GM23338 (cell line): ENCODE data around the gene MS4A4A. TPM values are rescaled to one million over a fixed set of nuclear protein-coding genes. Genes with fewer than 3 reads are reported as not detected.

Experiments used
- ATAC-seq: fragments of 200-7000 bp; cut with Tn5 transposase; 3 replicates; pipeline ENCODE4 v1.9.1; 2020
- DNase-seq: peaks from one replicate; pipeline ENCODE4 v3.0.0-alpha.2; 2015; ENCODE audit warnings: low spot score
- H2AFZ ChIP-seq: fragments of 200-600 bp; sonication (generic); 2 replicates; pipeline ENCODE4 v1.8.0; 2016; ENCODE audit warnings: antibody characterized with exemption, mild to moderate bottlenecking, moderate library complexity
- H3F3A ChIP-seq: fragments of 200-600 bp; sonication (generic); replicated peaks from 2 replicates; pipeline ENCODE4 v1.8.0; 2017; ENCODE audit warnings: antibody characterized with exemption, mixed run types, low read depth
- H3K27ac ChIP-seq: fragments of 200-600 bp; sonication (generic); 2 replicates; pipeline ENCODE4 v1.6.1; 2016; ENCODE audit warnings: low read depth
- H3K27me3 ChIP-seq: fragments of 200-600 bp; sonication (generic); 2 replicates; pipeline ENCODE4 v1.8.0; 2016; ENCODE audit warnings: mild to moderate bottlenecking, mixed run types, moderate library complexity; ENCODE audit not compliant: insufficient read depth
- H3K36me3 ChIP-seq: fragments of 200-600 bp; sonication (generic); 2 replicates; pipeline ENCODE4 v1.8.0; 2016; ENCODE audit warnings: mild to moderate bottlenecking; ENCODE audit not compliant: insufficient read depth
- H3K4me1 ChIP-seq: fragments of 200-600 bp; sonication (generic); 2 replicates; pipeline ENCODE4 v1.8.0; 2016; ENCODE audit warnings: mild to moderate bottlenecking, moderate library complexity; ENCODE audit not compliant: insufficient read depth
- H3K4me2 ChIP-seq: fragments of 200-600 bp; sonication (generic); 2 replicates; pipeline ENCODE4 v1.7.1; 2017; ENCODE audit warnings: mixed run types
- H3K4me3 ChIP-seq: fragments of 200-600 bp; sonication (generic); 2 replicates; pipeline ENCODE4 v1.6.1; 2016; ENCODE audit warnings: mixed run types
- H3K79me2 ChIP-seq: fragments of 200-600 bp; sonication (generic); replicated peaks from 2 replicates; pipeline ENCODE4 v1.8.0; 2017; ENCODE audit warnings: mild to moderate bottlenecking; ENCODE audit not compliant: insufficient read depth
- H3K9me2 ChIP-seq: fragments of 200-600 bp; sonication (generic); 2 replicates; pipeline ENCODE4 v1.8.0; 2017; ENCODE audit not compliant: insufficient read depth
- H4K20me1 ChIP-seq: fragments of 200-600 bp; sonication (generic); replicated peaks from 2 replicates; pipeline ENCODE4 v1.8.0; 2017; ENCODE audit warnings: mild to moderate bottlenecking; ENCODE audit not compliant: insufficient read depth
- H3K27ac Mint-ChIP-seq: 2 replicates; pipeline ENCODE4 v1.8.0; 2020; ENCODE audit warnings: inconsistent platforms, mild to moderate bottlenecking, moderate library complexity, mixed read lengths
- H3K27me3 Mint-ChIP-seq: 3 replicates; pipeline ENCODE4 v1.8.0; 2022; ENCODE audit warnings: low read depth, mild to moderate bottlenecking, moderate library complexity, mixed read lengths, inconsistent platforms; ENCODE audit not compliant: insufficient read depth, poor library complexity
- H3K36me3 Mint-ChIP-seq: 3 replicates; pipeline ENCODE4 v1.8.0; 2021; ENCODE audit warnings: low read depth, mild to moderate bottlenecking, inconsistent platforms, moderate library complexity, mixed read lengths
- H3K4me1 Mint-ChIP-seq: 3 replicates; pipeline ENCODE4 v1.8.0; 2020; ENCODE audit warnings: mild to moderate bottlenecking, inconsistent platforms, mixed read lengths
- H3K4me3 Mint-ChIP-seq: 3 replicates; pipeline ENCODE4 v1.8.0; 2021; ENCODE audit warnings: moderate library complexity, mild to moderate bottlenecking, inconsistent platforms, mixed read lengths
- H3K9me3 Mint-ChIP-seq: 3 replicates; pipeline ENCODE4 v1.8.0; 2020; ENCODE audit warnings: moderate library complexity, mild to moderate bottlenecking, inconsistent platforms, mixed read lengths
- EZH2 ChIP-seq: fragments of 200-600 bp; sonication (generic); IDR thresholded peaks from one replicate; pipeline ENCODE4 v1.8.0; 2017; ENCODE audit warnings: antibody characterized with exemption, mild to moderate bottlenecking, low read depth; ENCODE audit not compliant: unreplicated experiment
- polyA plus RNA-seq: library from polyadenylated mRNA; unstranded; fragments of >200 nt; fragmentation: Nextera tagmentation; extraction: Ambion mirVana; gene quantifications from 2 replicates; pipeline ENCODE4 v1.2.1, GENCODE V29; 2016
- total RNA-seq: library from RNA; depleted of rRNA; stranded (reverse); fragments of >200 nt; shearing (Covaris generic); gene quantifications from 2 replicates; pipeline ENCODE4 v1.2.3, GENCODE V29; 2014
- TF ChIP-seq, protein P1 (sequence below): fragments of 250-450 bp; sonication (Bioruptor Pico); IDR thresholded peaks from 2 replicates; pipeline ENCODE4 v1.5.0; 2020; ENCODE audit warnings: mild to moderate bottlenecking, moderate library complexity
- TF ChIP-seq, protein P2 (sequence below), 2 experiments: fragments of 200-600 bp in 1 of 2; sonication (generic) in 1 of 2; conservative IDR thresholded peaks; 2 replicates each; pipeline versions ENCODE4 v1.5.1 to v1.6.1; 2016 to 2017; ENCODE audit warnings: antibody characterized with exemption in 2 of 2, low read depth in 2 of 2, mild to moderate bottlenecking in 2 of 2, moderate library complexity in 1 of 2
- TF ChIP-seq, protein P3 (sequence below): IDR thresholded peaks from 2 replicates; pipeline ENCODE4 v1.6.1; 2016; ENCODE audit warnings: antibody characterized with exemption

MS4A4A gene
- total and polyA plus RNA-seq, 2 experiments from 2014 or later = not detected

DNA sequence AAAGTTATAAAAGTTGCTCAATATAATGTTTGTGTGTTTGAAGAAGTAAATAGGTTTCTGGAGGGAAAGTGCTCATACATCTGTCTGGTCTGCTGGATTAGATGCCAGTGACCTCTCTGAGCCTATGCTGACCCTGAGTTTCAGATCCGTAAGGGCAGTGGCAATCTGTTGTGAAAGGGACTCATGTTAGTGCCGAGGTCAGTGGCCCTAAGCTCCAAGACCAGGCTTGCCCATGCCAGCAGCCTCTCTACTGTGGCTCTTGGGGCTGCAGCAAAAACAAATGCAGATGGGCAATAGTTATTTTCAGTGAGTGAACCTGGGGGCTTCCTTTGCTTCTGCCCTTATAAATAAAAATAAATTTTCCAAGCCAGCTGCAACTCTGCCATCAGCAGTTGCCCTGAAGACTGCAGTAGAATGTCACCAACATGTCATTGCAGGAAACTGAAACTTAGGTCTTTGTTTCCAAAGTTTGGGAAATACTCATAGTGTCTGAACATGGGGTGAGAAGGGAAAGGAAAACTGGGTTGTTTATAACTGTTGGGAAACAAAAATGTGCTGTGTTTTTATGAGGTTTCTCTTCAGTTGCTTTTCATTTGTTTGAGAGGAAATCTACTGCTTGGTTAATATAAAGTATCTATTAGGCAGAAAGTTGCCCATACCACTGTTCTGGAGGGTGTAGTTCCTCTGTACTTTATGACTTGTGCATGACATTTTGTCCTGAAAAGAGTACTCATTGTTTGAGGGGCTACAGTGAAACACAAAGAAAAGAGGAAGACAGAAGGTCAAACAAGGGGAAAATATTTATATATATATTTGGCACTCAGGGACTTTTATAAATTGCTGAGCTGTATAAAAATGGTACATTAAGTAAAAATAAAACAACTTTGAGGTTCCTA lies 28.0 kb upstream of the MS4A4A start:
- Histone ChIP-seq H3K4me3 (no peak overlapping the region), H3K79me2 (no peaks in the 10 kb centered on the region), H3K4me1 (no peaks in the 10 kb centered on the region), H3K27ac (no peak overlapping the region), H3K9me2 (no peaks in the 10 kb centered on the region; the same call in 1 of the 2 replicates), H2AFZ (no peak overlapping the region), H3F3A (no peaks in the 10 kb centered on the region), H4K20me1 (no peaks in the 10 kb centered on the region), H3K4me2 (no peak overlapping the region), H3K36me3 (no peaks in the 10 kb centered on the region), H3K27me3 (no peaks in the 10 kb centered on the region)
- Mint-ChIP-seq H3K4me3 (no peak overlapping the region), H3K9me3 (peaks cover 41% of the 10 kb centered on the region), H3K27me3 (no peaks in the 10 kb centered on the region), H3K27ac (no peak overlapping the region), H3K4me1 (no peaks in the 10 kb centered on the region), H3K36me3 (peaks cover 13% of the 10 kb centered on the region)
- TF ChIP-seq, protein P1, sequence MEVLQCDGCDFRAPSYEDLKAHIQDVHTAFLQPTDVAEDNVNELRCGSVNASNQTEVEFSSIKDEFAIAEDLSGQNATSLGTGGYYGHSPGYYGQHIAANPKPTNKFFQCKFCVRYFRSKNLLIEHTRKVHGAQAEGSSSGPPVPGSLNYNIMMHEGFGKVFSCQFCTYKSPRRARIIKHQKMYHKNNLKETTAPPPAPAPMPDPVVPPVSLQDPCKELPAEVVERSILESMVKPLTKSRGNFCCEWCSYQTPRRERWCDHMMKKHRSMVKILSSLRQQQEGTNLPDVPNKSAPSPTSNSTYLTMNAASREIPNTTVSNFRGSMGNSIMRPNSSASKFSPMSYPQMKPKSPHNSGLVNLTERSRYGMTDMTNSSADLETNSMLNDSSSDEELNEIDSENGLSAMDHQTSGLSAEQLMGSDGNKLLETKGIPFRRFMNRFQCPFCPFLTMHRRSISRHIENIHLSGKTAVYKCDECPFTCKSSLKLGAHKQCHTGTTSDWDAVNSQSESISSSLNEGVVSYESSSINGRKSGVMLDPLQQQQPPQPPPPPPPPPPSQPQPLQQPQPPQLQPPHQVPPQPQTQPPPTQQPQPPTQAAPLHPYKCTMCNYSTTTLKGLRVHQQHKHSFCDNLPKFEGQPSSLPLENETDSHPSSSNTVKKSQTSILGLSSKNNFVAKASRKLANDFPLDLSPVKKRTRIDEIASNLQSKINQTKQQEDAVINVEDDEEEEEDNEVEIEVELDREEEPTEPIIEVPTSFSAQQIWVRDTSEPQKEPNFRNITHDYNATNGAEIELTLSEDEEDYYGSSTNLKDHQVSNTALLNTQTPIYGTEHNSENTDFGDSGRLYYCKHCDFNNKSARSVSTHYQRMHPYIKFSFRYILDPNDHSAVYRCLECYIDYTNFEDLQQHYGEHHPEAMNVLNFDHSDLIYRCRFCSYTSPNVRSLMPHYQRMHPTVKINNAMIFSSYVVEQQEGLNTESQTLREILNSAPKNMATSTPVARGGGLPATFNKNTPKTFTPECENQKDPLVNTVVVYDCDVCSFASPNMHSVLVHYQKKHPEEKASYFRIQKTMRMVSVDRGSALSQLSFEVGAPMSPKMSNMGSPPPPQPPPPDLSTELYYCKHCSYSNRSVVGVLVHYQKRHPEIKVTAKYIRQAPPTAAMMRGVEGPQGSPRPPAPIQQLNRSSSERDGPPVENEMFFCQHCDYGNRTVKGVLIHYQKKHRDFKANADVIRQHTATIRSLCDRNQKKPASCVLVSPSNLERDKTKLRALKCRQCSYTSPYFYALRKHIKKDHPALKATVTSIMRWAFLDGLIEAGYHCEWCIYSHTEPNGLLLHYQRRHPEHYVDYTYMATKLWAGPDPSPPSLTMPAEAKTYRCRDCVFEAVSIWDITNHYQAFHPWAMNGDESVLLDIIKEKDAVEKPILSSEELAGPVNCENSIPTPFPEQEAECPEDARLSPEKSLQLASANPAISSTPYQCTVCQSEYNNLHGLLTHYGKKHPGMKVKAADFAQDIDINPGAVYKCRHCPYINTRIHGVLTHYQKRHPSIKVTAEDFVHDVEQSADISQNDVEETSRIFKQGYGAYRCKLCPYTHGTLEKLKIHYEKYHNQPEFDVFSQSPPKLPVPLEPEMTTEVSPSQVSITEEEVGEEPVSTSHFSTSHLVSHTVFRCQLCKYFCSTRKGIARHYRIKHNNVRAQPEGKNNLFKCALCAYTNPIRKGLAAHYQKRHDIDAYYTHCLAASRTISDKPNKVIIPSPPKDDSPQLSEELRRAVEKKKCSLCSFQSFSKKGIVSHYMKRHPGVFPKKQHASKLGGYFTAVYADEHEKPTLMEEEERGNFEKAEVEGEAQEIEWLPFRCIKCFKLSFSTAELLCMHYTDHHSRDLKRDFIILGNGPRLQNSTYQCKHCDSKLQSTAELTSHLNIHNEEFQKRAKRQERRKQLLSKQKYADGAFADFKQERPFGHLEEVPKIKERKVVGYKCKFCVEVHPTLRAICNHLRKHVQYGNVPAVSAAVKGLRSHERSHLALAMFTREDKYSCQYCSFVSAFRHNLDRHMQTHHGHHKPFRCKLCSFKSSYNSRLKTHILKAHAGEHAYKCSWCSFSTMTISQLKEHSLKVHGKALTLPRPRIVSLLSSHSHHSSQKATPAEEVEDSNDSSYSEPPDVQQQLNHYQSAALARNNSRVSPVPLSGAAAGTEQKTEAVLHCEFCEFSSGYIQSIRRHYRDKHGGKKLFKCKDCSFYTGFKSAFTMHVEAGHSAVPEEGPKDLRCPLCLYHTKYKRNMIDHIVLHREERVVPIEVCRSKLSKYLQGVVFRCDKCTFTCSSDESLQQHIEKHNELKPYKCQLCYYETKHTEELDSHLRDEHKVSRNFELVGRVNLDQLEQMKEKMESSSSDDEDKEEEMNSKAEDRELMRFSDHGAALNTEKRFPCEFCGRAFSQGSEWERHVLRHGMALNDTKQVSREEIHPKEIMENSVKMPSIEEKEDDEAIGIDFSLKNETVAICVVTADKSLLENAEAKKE (CRISPR knock-in tag) = no peak
- no peak for TF ChIP-seq EZH2
- TF ChIP-seq, protein P2, sequence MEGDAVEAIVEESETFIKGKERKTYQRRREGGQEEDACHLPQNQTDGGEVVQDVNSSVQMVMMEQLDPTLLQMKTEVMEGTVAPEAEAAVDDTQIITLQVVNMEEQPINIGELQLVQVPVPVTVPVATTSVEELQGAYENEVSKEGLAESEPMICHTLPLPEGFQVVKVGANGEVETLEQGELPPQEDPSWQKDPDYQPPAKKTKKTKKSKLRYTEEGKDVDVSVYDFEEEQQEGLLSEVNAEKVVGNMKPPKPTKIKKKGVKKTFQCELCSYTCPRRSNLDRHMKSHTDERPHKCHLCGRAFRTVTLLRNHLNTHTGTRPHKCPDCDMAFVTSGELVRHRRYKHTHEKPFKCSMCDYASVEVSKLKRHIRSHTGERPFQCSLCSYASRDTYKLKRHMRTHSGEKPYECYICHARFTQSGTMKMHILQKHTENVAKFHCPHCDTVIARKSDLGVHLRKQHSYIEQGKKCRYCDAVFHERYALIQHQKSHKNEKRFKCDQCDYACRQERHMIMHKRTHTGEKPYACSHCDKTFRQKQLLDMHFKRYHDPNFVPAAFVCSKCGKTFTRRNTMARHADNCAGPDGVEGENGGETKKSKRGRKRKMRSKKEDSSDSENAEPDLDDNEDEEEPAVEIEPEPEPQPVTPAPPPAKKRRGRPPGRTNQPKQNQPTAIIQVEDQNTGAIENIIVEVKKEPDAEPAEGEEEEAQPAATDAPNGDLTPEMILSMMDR (conservative IDR thresholded peaks at IDR 0.05; ENCODE audit: low read depth in 2 of 2) = no peak
- TF ChIP-seq, protein P3, sequence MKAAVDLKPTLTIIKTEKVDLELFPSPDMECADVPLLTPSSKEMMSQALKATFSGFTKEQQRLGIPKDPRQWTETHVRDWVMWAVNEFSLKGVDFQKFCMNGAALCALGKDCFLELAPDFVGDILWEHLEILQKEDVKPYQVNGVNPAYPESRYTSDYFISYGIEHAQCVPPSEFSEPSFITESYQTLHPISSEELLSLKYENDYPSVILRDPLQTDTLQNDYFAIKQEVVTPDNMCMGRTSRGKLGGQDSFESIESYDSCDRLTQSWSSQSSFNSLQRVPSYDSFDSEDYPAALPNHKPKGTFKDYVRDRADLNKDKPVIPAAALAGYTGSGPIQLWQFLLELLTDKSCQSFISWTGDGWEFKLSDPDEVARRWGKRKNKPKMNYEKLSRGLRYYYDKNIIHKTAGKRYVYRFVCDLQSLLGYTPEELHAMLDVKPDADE = no peak
- ATAC-seq = no peak
- DNase-seq = no peak
